ENCODE measurements around the gene ALOX12B. TPM values are rescaled to one million over a fixed set of nuclear protein-coding genes. Genes with fewer than 3 reads are reported as not detected.

Gene ALOX12B
- total RNA-seq, 2 experiments from 2014 or later: 2.0 to 5.3 TPM

GRCh38 chr17:8117980-8118768 is 30.7 kb upstream of the ALOX12B start, which contains the start of gene ALOXE3:
Gene ALOXE3 (minus strand): TSS chr17:8118514. CDS start chr17:8117990, 524 bp downstream.
- H4K20me1 ChIP-seq (ENCODE audit: insufficient read depth, low read length): no peaks in the 10 kb centered on the region
- no peak for TF ChIP-seq CTCF (conservative IDR thresholded peaks at IDR 0.05; ENCODE audit: low read length)
- no peak for TF ChIP-seq EZH2phosphoT487 (IDR thresholded peaks at IDR 0.05; ENCODE audit: borderline replicate concordance, low read depth, low read length)
- H3K9me3 ChIP-seq (ENCODE audit: low read length): no peaks in the 10 kb centered on the region
- CTCF ChIA-PET (ENCODE audit: unreplicated experiment): interaction anchor here (1.0 to 1.9 kb wide), 2 partner anchors 27 to 39 kb away, joined by 3 to 6 read pairs; no protein-coding TSS in a partner anchor
- intact Hi-C loops (cut with micrococcal nuclease; ENCODE audit: unreplicated experiment): loop anchor here (1.0 to 5.0 kb wide), 3 partner anchors 39 to 231 kb away; partner anchors contain the start of gene CHD3
- H3K79me2 ChIP-seq (ENCODE audit: insufficient read depth, low read depth, low read length): no peaks in the 10 kb centered on the region
- no peak for DNase-seq (ENCODE audit: low spot score)
- POLR2A ChIA-PET: no interaction called here
- peak within 1 kb of the TSS; percentile 92 for H2AFZ ChIP-seq (ENCODE audit: low read length)
- H3K36me3 ChIP-seq (ENCODE audit: insufficient read depth, low read length): no peaks in the 10 kb centered on the region
- H3K27ac ChIP-seq (ENCODE audit: low read depth, low read length, poor library complexity, severe bottlenecking): peak within 1 kb of the TSS; percentile 79
- peak within 1 kb of the TSS; percentile 79 for H3K4me3 ChIP-seq (ENCODE audit: low read depth, low read length, poor library complexity, severe bottlenecking)
- H3K4me1 ChIP-seq (ENCODE audit: insufficient read depth, low read length, poor library complexity, severe bottlenecking): peaks cover 32% of the 10 kb centered on the region
- H3K4me2 ChIP-seq (ENCODE audit: low read length): peak within 1 kb of the TSS; percentile 98
- BruUV-seq (replicated peaks): no TSS peak
- H3K9me2 ChIP-seq (ENCODE audit: insufficient read depth, low read length): no peaks in the 10 kb centered on the region

- H3K9me3 ChIP-seq (ENCODE audit: low read length): no peaks in the 10 kb centered on the region
- H3K36me3 ChIP-seq (ENCODE audit: insufficient read depth, low read length): no peaks in the 10 kb centered on the region
- H2AFZ ChIP-seq (ENCODE audit: low read length): no peak overlapping the region
- no peaks in the 10 kb centered on the region for H3K79me2 ChIP-seq (ENCODE audit: insufficient read depth, low read depth, low read length)
- H4K20me1 ChIP-seq (ENCODE audit: insufficient read depth, low read length): no peaks in the 10 kb centered on the region
- no TSS peak for BruUV-seq (replicated peaks)
- ChIA-PET CTCF (ENCODE audit: unreplicated experiment) (no interaction called here), POLR2A (interaction anchor here (0.6 kb wide), 1 partner anchor 19 kb away, joined by 6 read pairs; no protein-coding TSS in a partner anchor)
- H3K4me1 ChIP-seq (ENCODE audit: insufficient read depth, low read length, poor library complexity, severe bottlenecking): peaks cover 25% of the 10 kb centered on the region
- H3K9me2 ChIP-seq (ENCODE audit: insufficient read depth, low read length): no peaks in the 10 kb centered on the region
- DNase-seq (ENCODE audit: low spot score): no peak
- peak overlapping the region; percentile 98 for H3K4me2 ChIP-seq (ENCODE audit: low read length)
- H3K4me3 ChIP-seq (ENCODE audit: low read depth, low read length, poor library complexity, severe bottlenecking): peak overlapping the region; percentile 79
- H3K27ac ChIP-seq (ENCODE audit: low read depth, low read length, poor library complexity, severe bottlenecking): no peak overlapping the region
- no peak for TF ChIP-seq EZH2phosphoT487 (IDR thresholded peaks at IDR 0.05; ENCODE audit: borderline replicate concordance, low read depth, low read length)
- TF ChIP-seq CTCF (conservative IDR thresholded peaks at IDR 0.05; ENCODE audit: low read length): no peak
- intact Hi-C loops (cut with micrococcal nuclease; ENCODE audit: unreplicated experiment): loop anchor here (5.0 kb wide), 1 partner anchor 230 kb away; the partner anchor contains the start of gene CHD3
Measured at GRCh38 chr17:8117367-8117979, 30.0 kb upstream of the ALOX12B start.
